ENCODE results near the gene TACC2.

TACC2 gene

DNA sequence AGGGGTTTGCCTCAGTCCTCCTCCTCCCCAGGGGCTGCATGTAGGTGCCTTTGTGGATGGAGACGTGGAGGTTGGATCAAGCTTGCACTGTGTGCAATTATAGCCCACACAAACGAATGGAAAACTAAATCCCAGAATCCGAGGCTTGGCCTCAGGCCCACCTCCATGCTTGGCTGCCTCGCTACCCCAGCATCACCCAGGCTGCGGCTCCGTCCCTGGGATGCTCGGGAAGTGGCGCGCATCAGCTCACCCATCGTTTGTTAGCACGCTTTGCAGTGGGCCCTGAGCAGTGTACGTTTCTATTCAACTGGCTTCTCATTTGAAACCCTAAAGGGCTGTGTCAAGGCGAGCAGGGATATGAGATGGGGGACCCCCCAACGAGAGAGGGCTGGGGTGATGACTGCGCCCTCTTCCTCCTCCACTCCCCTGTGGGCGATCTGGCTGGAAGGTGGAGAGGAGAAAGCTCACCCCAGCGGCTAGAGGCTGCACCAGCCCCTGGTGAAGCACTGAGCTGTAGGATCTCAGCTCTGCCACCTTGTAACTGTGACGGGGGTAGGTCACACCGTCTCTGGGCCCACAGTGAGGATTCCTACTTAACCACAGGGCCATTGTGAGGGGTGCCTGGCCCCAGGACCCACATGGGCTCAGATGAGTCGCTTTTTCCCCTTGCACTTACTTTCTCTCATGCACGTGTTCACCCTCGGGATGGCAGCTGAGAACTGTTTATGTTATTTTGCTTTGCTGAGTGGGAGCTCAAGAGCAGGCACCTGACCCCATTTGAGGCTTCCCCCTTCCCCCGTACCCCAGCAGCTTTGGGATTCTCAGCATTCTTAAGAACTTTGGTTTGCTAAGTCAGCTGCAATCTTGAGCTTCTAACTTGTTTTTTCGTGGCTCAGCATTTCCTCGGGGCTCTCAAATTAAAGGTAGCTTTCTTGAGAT is 269.4 kb downstream of the TACC2 start:
- no peak for DNase-seq

DNA sequence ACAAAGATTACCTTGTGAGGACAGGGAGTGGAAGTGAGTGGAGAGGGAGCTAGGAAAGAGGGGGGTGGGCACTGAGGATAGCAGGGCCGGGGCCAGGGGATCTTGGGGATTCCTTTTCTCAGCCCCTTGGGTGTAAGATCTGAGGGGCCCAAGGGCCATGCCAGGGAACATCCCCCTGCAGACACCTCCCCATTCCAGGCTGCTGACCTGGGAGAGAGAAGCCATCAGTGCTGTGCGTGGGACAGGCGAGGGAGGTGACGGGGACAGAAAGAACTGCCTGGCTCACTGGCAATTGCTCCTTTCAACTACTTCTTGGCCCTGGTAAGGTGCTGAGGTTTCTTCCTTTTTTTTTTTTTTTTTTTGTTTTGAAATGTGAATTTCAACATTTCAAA is 270.1 kb downstream of the TACC2 start:
- DNase-seq: no peak

DNA sequence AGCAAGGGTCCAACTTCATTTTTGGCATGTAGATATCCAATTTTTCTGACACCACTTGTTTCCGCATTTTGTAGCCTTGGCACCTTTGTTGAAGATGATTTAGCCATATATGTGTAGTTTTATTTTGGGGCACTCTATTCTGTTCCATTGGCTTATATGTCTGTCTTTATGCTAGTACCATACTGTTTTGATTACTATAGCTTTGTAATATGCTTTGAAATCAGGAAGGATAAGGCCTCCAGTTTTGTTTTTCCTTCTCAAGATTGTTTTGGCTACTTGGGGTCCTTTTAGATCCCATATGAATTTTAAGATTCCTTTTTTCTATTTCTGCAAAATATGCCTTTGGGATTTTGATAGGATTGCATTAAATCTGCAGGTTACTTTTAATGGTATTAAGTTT is 272.6 kb downstream of the TACC2 start:
- no peak for DNase-seq

DNA sequence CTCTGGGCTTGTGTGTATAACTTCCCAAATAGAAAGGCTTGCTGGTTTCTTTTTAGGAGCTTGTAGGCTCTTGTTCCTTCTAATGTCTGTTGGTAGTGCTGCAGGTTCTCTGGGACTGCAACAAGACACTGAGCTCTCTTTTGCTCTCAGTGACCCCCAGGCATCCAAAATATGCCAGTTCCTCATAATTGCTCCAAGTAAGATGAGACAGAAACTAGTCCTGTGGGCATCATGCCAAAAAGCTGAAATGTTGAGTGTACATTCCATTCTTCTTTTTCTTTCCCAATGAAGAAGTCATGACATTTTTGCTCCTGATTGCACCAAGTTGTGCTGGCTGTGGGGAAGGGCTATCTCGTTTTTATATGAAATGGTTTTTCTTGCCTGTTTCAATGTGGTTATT is 275.0 kb downstream of the TACC2 start:
- DNase-seq: peak; percentile 41

DNA sequence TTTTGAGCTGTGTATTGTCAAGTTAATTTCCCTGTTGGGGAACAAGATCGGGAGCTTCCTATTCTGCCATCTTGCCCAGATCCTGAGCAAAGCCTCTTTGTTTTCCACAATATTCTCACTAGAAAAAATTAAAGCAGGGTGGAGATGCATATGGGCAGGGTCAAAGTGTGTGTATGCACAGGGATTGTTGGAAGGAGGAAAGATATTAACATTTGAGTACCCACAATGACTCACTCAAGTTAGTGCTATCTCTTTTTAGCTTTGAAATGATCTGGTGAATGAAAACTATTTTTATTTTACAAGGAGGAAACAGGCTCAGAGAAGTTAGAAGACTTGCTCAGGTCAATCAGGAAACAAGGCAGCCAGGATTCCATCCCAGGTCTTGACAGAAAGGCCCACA is 275.5 kb downstream of the TACC2 start:
- DNase-seq: peak; percentile 6

DNA sequence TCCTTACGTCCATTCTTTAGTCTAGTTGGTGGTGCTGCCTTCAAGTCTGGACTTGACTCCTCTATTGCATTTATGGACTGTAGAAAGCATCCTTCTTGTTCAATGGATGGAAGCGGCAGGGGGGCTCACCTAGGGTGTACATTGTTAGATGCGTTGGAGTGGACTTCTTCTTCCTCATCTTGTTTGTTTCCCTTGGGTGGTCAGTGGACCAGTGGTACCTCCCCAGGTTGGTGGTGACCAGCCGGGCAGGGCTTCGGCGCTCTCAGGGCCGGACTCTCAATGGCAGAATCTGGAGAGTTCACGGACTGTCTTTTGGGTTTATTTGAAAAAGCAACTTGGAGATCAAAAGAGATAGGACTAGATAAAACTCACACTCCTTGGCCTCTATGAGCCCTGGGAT is 276.0 kb downstream of the TACC2 start:
- no peak for DNase-seq

DNA sequence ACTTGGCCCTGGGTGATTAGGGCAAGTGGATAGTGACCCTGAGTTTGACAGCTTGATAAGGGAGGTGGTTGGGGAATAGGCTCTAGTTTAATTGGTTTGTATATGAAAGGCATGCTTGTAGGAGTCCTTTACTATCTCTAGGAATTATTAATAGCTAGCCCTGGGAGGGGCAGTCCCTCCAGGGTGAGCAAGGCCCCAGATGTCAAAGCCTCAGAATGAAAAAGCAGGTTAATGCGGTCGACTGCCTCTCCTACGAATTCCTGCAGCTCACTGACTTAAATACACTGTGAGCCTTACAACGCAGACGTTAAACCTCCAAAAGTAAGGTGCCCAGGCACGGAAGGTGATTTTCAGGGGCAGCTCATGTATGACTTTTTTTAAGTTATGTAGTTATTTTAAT is 276.9 kb downstream of the TACC2 start:
- DNase-seq: no peak

DNA sequence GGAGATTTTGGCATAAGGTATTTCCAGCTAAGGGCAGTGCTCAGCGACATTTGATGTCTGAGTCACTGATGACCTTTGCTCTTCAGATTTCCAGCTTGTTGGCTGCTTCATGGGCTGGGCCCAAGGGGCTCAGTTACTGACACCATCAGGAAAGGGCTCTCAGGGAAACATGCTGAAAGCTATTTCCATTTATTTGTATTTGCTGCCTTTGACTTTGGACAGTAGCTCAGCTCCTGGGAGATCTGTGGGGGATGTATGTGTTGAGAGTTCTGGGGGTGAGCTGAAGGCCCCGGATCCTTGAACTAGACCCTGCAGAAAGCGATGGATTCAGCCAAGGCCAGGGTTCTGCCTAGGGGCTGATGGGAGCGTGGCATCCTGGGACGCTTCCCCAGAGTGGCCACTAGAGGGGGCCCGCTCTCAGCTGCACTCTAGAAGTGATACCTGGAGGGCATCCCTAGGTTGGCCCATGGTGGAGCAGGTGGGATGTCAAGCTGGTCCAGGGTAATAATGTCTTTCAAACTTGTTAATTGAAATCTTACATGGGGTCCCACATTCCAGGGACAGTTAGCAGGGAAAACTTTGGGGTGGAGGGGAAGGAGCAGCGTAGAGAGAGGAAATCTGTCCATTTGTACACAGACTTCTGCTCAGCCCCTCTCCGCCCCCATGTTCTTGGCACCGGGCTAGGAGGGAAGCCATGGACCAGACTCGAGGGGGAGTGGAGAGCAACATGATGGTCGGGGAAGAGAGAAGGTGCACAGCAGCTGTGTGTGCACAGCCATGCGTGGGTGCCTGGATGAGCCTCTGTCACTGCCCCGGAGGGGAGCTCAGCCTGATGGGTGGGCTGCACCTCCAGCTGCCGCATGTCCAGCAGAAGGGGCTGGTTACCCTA is 279.1 kb downstream of the TACC2 start:
- no peak for DNase-seq

DNA sequence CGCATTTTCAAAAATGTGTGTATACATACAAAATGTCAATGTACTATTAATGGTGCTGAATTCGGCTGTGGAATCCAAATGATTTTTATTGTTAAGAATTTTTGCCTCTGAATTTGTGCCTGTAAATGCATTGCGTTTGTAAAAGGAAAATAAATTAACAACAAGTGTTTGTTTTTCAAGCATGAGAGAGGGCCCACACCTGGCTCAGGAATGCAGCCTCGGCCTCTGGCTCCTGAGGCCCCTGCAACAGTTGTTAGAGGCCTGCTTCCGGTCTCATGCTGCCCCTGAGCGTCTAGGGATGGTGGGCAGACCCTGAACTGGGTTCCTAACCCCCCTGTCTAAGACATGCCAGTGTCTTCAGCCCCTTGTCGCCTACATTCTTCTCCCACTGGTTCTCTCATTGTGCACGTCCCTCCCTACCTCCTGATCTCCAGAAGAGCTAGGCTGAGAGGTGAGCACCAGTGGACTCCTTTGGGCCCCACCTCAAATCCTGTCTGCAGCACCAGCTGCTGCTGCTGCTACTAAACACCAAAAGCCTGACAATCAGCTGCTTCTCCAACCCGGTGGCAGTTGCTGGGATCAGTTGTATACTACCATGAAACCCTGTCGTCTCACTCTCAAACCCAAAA is 280.2 kb downstream of the TACC2 start:
- no peak for DNase-seq

DNA sequence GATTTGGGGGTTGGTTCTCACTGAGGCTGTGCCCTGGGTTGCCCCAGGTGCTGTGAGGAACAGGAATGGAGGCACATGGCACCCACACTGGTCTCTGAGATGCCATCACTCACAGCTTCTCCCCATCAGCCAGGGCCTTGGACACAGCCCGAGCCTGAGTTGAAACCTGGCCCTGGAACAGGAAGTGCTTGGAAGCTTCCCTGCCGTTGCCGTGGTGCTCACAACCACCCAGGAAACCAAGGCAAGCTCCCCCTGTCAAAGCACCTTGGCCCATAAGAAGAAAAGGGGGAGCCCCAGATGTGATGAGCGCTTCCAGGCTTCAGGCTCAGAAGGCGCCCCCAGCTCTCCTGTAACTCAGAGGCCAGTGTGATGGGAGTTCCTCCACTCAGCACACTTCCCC is 282.1 kb downstream of the TACC2 start, which contains the start of gene BTBD16:
TSS of gene BTBD16 (plus strand) at position 221 of the 400 bp plus-strand sequence. CDS start 3,786 bp downstream, outside the sequence.
- DNase-seq: no peak

DNA sequence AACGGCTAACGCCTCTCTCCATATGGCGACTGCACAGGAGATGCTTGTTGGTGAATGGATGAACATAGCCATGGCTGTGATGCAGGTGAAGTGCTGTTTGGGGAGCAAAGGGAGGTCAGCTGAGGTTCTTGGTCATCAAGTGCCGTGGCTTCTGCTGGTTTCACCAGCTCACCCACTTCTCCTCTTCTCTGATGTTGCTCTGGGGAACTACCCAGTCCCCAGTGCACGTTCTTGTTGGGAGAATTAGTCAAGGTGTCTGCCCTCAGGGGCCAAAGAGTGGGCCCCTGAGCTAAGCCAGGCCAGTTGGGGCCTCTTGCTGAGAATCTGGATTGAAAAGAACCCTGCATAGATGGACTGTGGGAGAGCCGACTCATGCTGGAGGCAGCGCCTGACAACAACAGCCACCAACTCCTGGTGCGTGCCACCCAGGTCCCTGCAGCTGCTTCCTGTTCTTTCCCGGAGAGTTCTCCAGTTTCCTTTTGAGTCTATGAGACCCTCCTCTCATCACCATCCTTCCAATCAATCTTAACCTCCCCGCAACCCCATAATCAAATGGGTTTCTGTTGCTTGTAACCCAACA is 285.1 kb downstream of the TACC2 start:
- DNase-seq: no peak

DNA sequence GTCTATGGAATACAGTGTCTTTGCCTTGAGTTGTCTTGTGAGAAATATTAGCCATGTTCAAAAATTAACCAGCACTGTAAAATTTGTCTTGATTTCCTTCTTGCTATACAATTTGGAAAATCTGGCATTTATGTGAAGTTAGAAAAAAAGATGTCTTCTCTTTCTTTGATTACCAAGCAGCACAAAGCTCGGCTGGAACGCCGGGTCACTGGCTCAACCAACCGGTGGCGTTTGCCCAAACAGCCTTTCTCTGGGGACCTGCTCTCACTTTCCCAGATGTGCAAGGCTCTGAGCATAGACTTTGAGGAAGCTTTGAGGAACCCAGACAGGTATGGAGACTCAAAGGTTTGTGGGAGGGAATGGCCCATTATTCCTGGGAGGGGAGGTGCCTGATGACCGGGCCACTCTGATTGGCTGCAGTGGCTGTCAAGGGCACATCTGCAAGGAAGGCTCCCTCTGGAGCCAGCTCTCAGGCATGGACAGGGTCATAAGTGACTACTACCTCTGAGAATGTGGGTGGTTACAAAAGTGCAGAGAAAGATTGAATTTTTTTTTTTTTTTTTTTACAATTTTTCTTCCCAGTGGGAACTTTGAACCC is 287.7 kb downstream of the TACC2 start:
- peak; percentile 37 for DNase-seq

DNA sequence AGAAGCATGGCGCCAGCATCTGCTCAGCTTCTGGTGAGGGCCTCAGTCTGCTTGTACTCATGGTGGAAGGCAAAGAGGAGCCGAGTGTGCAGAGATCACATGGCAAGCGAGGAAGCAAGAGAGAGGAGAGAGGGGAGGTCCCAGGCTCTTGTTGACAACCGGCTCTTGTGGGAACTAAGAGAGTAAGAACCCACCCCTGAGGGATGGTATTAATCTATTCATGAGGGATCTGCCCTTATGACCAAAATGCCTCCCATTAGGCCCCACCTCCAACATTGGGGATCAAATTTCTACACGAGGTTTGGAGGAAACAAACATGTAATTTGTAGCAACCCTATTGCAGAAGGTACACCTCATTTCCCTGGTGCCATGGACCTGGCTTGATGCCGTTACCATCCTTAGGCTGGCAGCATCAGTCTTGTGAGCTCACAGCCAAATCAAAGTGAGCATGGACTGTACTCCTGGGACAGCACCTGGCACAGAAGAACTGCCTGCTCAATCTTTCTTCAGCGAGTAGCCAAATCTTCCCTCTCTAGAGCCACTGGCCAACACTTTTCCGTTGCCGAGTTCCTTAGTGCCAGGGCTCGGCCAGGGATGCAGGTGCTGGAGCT is 288.7 kb downstream of the TACC2 start:
- DNase-seq: no peak

DNA sequence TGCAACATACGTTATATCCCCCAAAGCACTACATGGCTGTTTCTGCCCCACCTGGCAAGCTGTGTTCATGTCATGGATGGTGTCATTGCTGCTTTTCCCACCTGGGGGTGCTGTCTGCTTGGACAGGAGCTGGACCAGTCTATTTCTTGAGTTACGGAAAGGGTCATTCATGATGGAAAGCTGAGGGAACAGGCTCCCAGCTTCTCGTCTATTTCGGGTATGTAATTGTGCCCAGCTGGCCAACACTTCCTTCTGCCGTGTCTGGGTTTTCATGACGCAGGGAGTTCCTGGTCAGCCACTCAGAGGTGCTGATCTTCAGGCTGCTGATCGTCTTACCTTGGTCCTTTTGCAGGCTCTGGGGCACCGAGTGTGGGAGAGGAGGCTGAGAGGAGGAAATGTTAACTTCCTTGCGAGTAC is 290.8 kb downstream of the TACC2 start:
- DNase-seq: no peak

DNA sequence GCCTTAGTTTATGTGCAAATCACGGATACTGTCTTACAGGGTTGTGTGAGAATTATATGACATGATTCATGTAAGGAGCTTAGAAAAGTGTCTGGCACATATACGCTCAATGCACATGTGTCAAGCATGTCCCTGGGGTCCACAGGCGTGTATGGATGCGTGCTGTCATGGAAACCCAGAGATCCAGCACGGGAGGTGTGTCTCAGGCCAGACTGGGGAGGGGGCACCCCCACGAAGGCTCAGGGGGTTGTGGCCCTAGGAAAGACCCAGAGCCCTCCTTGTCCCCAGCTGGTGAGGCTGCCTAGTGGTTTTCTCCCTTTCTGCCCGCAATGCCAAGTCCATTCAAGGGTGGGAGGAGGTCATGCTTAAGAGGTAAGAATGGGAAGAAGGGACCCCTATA is 291.2 kb downstream of the TACC2 start:
- DNase-seq: no peak

DNA sequence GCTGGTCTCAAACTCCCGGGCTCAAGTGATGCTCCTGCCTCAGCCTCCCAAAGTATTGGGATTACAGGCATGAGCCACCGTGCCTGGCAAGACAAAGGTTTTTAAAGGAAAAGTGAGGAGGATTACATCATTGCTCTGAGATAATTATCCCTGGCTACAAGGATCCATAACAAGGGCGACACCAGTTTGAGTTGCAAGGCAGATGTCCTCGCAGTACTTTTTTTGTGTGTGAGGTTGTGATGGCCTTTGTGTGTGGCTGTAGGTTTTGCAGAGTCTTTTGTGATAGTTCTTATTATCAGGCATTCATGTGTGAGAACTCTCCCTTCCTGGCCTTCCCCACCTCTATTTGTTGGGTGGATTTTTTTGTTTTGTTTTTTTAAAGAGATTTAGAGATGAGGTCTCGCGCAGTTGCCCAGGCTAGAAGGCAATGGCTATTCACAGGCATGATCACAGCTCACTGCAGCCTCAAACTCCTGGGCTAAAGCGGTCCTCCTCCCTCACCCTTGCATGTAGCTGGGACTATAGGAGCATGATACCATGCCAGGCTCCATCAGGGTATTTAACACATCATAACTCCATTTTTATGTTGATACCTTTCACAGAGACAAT is 292.2 kb downstream of the TACC2 start:
- no peak for DNase-seq

DNA sequence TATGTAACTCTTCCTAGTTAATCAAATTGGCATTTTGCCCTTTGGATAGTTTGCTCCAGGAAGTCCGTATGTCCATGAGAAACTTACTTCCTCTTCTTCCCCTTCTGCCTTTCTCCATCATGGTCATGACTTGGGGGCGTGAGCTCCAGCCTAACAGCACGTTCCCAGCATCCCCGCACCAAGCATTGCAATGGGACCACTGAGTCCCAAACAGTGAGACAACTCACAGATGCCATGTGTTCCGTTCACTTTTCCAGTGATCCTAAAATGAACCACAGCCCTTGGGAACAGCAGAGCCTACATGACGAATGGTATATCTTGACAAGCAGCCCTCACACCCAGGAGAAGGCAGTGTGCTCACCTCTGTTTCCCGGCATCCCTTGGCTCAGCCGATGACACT is 292.8 kb downstream of the TACC2 start:
- DNase-seq: no peak

DNA sequence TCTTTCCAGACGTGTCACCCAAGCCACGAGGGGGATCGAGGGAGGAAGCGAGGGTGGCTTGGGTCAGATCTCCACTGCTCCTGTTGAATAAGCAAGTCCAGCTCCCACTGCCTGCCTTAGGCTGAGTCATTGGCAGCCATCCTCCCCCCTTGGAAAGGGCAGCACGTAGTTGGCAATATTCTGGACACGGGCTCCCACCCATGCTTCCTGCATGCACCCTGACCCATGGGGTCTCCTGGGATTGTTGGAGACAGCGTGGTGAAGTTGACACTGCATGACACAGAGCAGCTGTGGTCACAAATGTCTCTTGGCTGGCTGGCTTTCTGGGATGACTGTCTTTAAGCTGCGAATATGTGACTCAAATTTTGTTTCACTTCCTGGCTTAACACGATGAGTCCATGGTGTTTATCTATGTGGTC is 293.3 kb downstream of the TACC2 start:
- no peak for DNase-seq

DNA sequence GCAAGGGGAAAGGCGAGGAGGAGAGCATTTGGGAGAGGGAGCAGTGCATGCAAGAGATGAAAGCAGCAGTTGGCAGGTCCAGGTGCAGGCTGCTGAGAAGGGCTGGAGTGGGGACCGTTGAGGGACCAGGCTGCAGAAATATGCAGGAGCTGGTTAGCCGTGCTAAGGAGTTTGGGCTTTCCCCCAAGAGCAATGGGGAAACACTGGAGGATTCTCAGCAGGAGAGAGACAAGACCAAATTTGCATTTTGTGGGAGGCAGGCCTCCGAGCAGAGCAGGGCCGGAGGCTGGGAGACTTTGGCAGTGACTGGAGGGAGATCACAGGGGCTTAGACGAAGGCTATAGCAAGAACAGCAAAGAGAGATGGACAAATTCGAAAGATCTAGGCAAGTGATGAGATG is 293.9 kb downstream of the TACC2 start:
- no peak for DNase-seq

DNA sequence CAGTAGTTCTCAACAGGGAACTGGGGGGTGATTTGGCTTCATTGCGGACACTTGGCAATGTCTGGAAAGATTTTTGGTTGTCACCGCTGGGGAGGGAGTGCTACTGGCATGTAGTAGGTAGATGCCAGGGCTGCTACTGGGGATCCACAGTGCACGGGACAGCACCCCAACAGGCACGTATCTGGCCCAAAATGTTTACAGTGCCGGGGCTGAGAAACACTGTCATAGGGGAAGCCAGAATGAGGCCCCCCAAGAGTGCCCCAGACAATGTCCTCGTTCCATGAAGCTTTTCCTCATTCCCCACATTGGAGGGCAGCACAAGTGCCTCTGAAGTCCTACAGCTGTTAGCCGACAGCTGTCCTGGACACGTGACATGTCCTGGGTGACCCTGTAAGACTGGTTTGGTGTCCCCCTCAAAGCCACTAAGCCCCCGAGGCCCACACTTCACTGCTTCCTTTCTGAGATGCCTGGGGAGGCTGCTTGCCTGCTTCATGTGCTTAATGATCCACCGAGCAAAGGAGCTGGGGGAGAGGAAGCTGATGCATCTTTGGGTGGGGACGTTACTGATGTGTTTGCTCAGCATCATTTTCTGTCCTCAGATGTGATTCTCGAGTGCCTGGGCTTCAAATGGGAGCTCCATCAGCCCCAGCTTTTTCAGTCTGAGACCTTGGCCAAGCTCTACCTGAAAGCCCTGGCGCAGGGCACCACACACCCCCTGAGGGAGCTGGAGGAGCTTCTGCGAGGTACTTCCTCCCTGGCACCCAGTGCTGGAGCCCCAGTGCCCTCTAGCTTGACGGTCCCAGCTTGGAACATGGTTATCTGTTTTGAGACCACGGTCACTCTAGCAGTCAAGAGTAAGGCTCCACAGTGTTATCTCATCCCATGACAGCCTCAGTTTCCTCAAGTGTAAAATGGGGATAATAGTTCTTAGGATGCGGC is 296.8 kb downstream of the TACC2 start:
- no peak for DNase-seq
